ENCODE measurements around the gene CNOT8.
"Not testable (repeated sequence)": the region's sequence is repeated elsewhere in the genome, so short reads cannot be mapped to it uniquely, and the experiment has no call there.

CNOT8 gene

DNA sequence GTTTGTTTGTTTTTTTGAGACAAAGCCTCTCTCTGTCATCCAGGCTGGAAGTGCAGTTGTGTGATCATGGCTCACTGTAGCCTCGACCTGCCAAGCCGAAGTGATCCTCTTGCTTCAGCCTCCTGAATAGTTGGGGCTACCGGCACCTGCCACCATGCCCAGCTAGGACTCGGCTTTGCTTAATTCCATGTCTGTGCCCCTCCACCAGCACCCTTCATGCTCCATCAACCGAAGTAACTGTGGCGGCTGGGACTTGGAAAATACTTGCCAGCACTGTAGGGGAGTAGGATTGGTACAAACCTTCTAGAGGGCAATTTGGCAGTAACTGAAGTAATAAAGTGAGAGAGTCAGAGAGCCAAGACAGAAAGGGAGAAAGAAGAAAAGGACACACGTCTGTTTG lies 27.0 kb upstream of the CNOT8 start:
- peaks cover 16 to 32% of the 10 kb centered on the region in 2 donors for H3K4me1 ChIP-seq (ENCODE audit: control insufficient read depth in 2 of 2, insufficient read depth in 2 of 2, low read length in 2 of 2)
- H3K27ac ChIP-seq (ENCODE audit: low read depth in 2 of 2, low read length in 2 of 2) = no peak overlapping the region
- peaks cover 4 to 7% of the 10 kb centered on the region in 2 donors for H3K36me3 ChIP-seq (ENCODE audit: control insufficient read depth in 2 of 2, insufficient read depth in 2 of 2, low read length in 2 of 2)
- no peak overlapping the region for H3K9ac ChIP-seq (ENCODE audit: low read depth in 1 of 2, low read length in 2 of 2)
- no peaks in the 10 kb centered on the region for H3K27me3 ChIP-seq (ENCODE audit: control insufficient read depth in 2 of 2, insufficient read depth in 2 of 2, low read length in 2 of 2)
- H3K9me3 ChIP-seq (ENCODE audit: control insufficient read depth in 2 of 2, low read length in 2 of 2) = no peaks in the 10 kb centered on the region
- H3K4me3 ChIP-seq (ENCODE audit: low read length in 2 of 2) = no peak overlapping the region

- H3K4me1 ChIP-seq (ENCODE audit: control insufficient read depth in 2 of 2, insufficient read depth in 2 of 2, low read length in 2 of 2) = peaks cover 21 to 37% of the 10 kb centered on the region in 2 donors
- H3K27me3 ChIP-seq (ENCODE audit: control insufficient read depth in 2 of 2, insufficient read depth in 2 of 2, low read length in 2 of 2); H3K36me3 ChIP-seq (ENCODE audit: control insufficient read depth in 2 of 2, insufficient read depth in 2 of 2, low read length in 2 of 2); H3K27ac ChIP-seq (ENCODE audit: low read depth in 2 of 2, low read length in 2 of 2); H3K9ac ChIP-seq (ENCODE audit: low read depth in 1 of 2, low read length in 2 of 2); H3K4me3 ChIP-seq (ENCODE audit: low read length in 2 of 2); H3K9me3 ChIP-seq (ENCODE audit: control insufficient read depth in 2 of 2, low read length in 2 of 2): not testable (repeated sequence)
These were observed 25.6 kb upstream of the CNOT8 start for GRCh38 chr5:154832804-154833203.

DNA sequence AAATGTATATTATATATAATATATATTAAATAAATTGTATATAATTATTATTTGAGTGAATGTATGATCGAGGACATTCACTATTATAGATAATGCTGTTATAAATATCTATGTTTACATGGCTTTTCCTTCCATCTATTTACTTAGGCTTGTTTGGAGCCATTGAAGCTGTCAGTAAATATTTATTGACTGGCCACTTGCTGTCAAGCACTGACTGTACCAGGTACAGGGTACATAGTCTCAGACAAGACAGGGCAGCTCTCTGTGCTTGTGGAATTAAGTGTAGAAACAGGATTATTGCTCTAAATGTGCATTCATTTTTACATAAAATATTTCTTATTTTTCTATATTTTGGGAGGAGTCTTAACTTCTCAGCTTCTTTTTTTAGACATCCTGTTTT lies 24.4 kb upstream of the CNOT8 start:
- H3K9me3 ChIP-seq (ENCODE audit: control insufficient read depth in 2 of 2, low read length in 2 of 2) = no peaks in the 10 kb centered on the region
- no peaks in the 10 kb centered on the region for H3K27me3 ChIP-seq (ENCODE audit: control insufficient read depth in 2 of 2, insufficient read depth in 2 of 2, low read length in 2 of 2)
- H3K27ac ChIP-seq (ENCODE audit: low read depth in 2 of 2, low read length in 2 of 2) = no peak overlapping the region
- peaks cover 4 to 10% of the 10 kb centered on the region in 2 donors for H3K36me3 ChIP-seq (ENCODE audit: control insufficient read depth in 2 of 2, insufficient read depth in 2 of 2, low read length in 2 of 2)
- H3K9ac ChIP-seq (ENCODE audit: low read depth in 1 of 2, low read length in 2 of 2) = no peak overlapping the region
- H3K4me3 ChIP-seq (ENCODE audit: low read length in 2 of 2) = no peak overlapping the region
- H3K4me1 ChIP-seq (ENCODE audit: control insufficient read depth in 2 of 2, insufficient read depth in 2 of 2, low read length in 2 of 2) = peaks cover 21 to 34% of the 10 kb centered on the region in 2 donors

DNA sequence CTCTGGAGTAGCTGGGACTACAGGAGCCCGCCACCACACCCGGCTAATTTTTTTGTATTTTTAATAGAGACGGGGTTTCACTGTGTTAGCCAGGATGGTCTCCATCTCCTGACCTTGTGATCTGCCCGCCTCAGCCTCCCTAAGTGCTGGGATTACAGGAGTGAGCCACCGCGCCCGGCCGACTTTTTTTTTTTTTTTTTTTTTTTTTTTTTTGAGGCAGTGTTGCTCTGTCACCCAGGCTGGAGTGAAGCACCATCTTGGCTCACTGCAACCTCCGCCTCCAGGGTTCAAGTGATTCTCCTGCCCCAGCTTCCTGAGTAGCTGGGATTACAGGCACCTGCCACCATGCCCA lies 22.8 kb upstream of the CNOT8 start:
- H3K27me3 ChIP-seq (ENCODE audit: control insufficient read depth in 2 of 2, insufficient read depth in 2 of 2, low read length in 2 of 2); H3K9me3 ChIP-seq (ENCODE audit: control insufficient read depth in 2 of 2, low read length in 2 of 2); H3K4me3 ChIP-seq (ENCODE audit: low read length in 2 of 2); H3K9ac ChIP-seq (ENCODE audit: low read depth in 1 of 2, low read length in 2 of 2); H3K36me3 ChIP-seq (ENCODE audit: control insufficient read depth in 2 of 2, insufficient read depth in 2 of 2, low read length in 2 of 2); H3K27ac ChIP-seq (ENCODE audit: low read depth in 2 of 2, low read length in 2 of 2): not testable (repeated sequence)
- H3K4me1 ChIP-seq (ENCODE audit: control insufficient read depth in 2 of 2, insufficient read depth in 2 of 2, low read length in 2 of 2) = peaks cover 12 to 19% of the 10 kb centered on the region in 2 donors

DNA sequence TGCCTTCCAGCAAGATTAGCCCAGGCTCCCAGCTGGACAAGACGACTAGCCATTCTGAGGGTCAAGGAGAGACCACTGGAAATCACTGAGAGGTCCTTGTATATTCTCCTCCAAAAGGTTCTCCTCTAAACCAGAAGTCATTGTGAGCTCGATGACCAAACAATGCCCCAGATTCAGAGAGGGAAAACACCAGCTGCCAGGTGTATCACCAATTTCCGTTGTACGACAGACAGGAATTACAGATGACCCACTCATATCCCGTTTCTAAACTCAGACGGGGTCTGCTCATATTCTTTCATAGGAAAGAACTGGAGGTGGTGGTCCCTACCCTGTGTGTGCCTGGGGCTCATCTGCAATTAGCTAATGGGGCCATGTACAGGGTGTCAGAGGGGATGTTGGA lies 22.2 kb upstream of the CNOT8 start:
- Histone ChIP-seq H3K27me3 (ENCODE audit: control insufficient read depth in 2 of 2, insufficient read depth in 2 of 2, low read length in 2 of 2) (no peaks in the 10 kb centered on the region), H3K4me1 (ENCODE audit: control insufficient read depth in 2 of 2, insufficient read depth in 2 of 2, low read length in 2 of 2) (peaks cover 12 to 18% of the 10 kb centered on the region in 2 donors), H3K27ac (ENCODE audit: low read depth in 2 of 2, low read length in 2 of 2) (no peak overlapping the region), H3K9ac (ENCODE audit: low read depth in 1 of 2, low read length in 2 of 2) (no peak overlapping the region), H3K4me3 (ENCODE audit: low read length in 2 of 2) (no peak overlapping the region), H3K36me3 (ENCODE audit: control insufficient read depth in 2 of 2, insufficient read depth in 2 of 2, low read length in 2 of 2) (peaks cover 3% of the 10 kb centered on the region in 2 donors), H3K9me3 (ENCODE audit: control insufficient read depth in 2 of 2, low read length in 2 of 2) (no peaks in the 10 kb centered on the region)

- Histone ChIP-seq H3K27me3 (ENCODE audit: control insufficient read depth in 2 of 2, insufficient read depth in 2 of 2, low read length in 2 of 2) (no peaks in the 10 kb centered on the region), H3K4me1 (ENCODE audit: control insufficient read depth in 2 of 2, insufficient read depth in 2 of 2, low read length in 2 of 2) (peaks cover 12 to 18% of the 10 kb centered on the region in 2 donors), H3K9me3 (ENCODE audit: control insufficient read depth in 2 of 2, low read length in 2 of 2) (no peaks in the 10 kb centered on the region), H3K9ac (ENCODE audit: low read depth in 1 of 2, low read length in 2 of 2) (no peak overlapping the region), H3K27ac (ENCODE audit: low read depth in 2 of 2, low read length in 2 of 2) (no peak overlapping the region), H3K4me3 (ENCODE audit: low read length in 2 of 2) (no peak overlapping the region), H3K36me3 (ENCODE audit: control insufficient read depth in 2 of 2, insufficient read depth in 2 of 2, low read length in 2 of 2) (peaks cover 0 to 3% of the 10 kb centered on the region in 2 donors)
These were observed 21.2 kb upstream of the CNOT8 start for GRCh38 chr5:154837009-154837901.

- H3K4me1 ChIP-seq (ENCODE audit: control insufficient read depth in 2 of 2, insufficient read depth in 2 of 2, low read length in 2 of 2) = peaks cover 7 to 8% of the 10 kb centered on the region in 2 donors
- no peaks in the 10 kb centered on the region for H3K27me3 ChIP-seq (ENCODE audit: control insufficient read depth in 2 of 2, insufficient read depth in 2 of 2, low read length in 2 of 2)
- no peak overlapping the region for H3K4me3 ChIP-seq (ENCODE audit: low read length in 2 of 2)
- no peaks in the 10 kb centered on the region for H3K9me3 ChIP-seq (ENCODE audit: control insufficient read depth in 2 of 2, low read length in 2 of 2)
- peaks cover 0 to 3% of the 10 kb centered on the region in 2 donors for H3K36me3 ChIP-seq (ENCODE audit: control insufficient read depth in 2 of 2, insufficient read depth in 2 of 2, low read length in 2 of 2)
- H3K27ac ChIP-seq (ENCODE audit: low read depth in 2 of 2, low read length in 2 of 2) = no peak overlapping the region
- no peak overlapping the region for H3K9ac ChIP-seq (ENCODE audit: low read depth in 1 of 2, low read length in 2 of 2)
These were observed 17.8 kb upstream of the CNOT8 start for GRCh38 chr5:154840435-154841272.

DNA sequence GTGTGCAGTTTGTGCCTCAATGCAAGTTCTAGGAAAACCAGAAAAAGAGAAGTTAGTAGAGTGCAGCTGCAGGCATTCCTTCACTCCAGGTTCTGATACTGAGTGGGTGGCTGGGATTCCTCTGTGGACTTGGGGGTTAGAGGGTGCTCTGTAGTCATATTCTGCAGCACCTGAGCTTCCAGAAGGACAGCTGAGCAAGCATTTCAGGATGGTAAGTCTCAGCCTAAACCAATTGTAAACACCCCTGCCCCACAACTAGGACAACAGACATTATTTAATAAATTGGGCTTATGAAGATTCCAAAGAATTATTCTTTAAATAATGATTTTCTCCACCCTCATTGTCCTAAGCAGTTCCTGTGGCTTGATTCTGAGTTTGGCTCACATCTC lies 17.2 kb upstream of the CNOT8 start:
- Histone ChIP-seq H3K4me1 (ENCODE audit: control insufficient read depth in 2 of 2, insufficient read depth in 2 of 2, low read length in 2 of 2) (peaks cover 7 to 8% of the 10 kb centered on the region in 2 donors), H3K9me3 (ENCODE audit: control insufficient read depth in 2 of 2, low read length in 2 of 2) (no peaks in the 10 kb centered on the region), H3K27me3 (ENCODE audit: control insufficient read depth in 2 of 2, insufficient read depth in 2 of 2, low read length in 2 of 2) (no peaks in the 10 kb centered on the region), H3K9ac (ENCODE audit: low read depth in 1 of 2, low read length in 2 of 2) (no peak overlapping the region), H3K4me3 (ENCODE audit: low read length in 2 of 2) (no peak overlapping the region), H3K27ac (ENCODE audit: low read depth in 2 of 2, low read length in 2 of 2) (no peak overlapping the region), H3K36me3 (ENCODE audit: control insufficient read depth in 2 of 2, insufficient read depth in 2 of 2, low read length in 2 of 2) (peaks cover 0 to 3% of the 10 kb centered on the region in 2 donors)

GRCh38 chr5:154842689-154843530 lies 15.5 kb upstream of the CNOT8 start:
- no peak overlapping the region for H3K4me3 ChIP-seq (ENCODE audit: low read length in 2 of 2)
- H3K9me3 ChIP-seq (ENCODE audit: control insufficient read depth in 2 of 2, low read length in 2 of 2) = no peaks in the 10 kb centered on the region
- no peaks in the 10 kb centered on the region for H3K27me3 ChIP-seq (ENCODE audit: control insufficient read depth in 2 of 2, insufficient read depth in 2 of 2, low read length in 2 of 2)
- no peak overlapping the region for H3K27ac ChIP-seq (ENCODE audit: low read depth in 2 of 2, low read length in 2 of 2)
- no peaks in the 10 kb centered on the region for H3K36me3 ChIP-seq (ENCODE audit: control insufficient read depth in 2 of 2, insufficient read depth in 2 of 2, low read length in 2 of 2)
- peaks cover under 1 to 2% of the 10 kb centered on the region in 2 donors for H3K4me1 ChIP-seq (ENCODE audit: control insufficient read depth in 2 of 2, insufficient read depth in 2 of 2, low read length in 2 of 2)
- H3K9ac ChIP-seq (ENCODE audit: low read depth in 1 of 2, low read length in 2 of 2) = no peak overlapping the region

Data from mucosa of rectum (tissue), 2 donors.